DOHH2 (cell line): ENCODE results near the gene DISC1.
"Not testable (repeated sequence)": the region's sequence is repeated elsewhere in the genome, so short reads cannot be mapped to it uniquely, and the experiment has no call there.

ENCODE experiments used
- H3F3A ChIP-seq: fragments of 200-600 bp; sonication (generic), shearing (Covaris generic); 2 replicates; pipeline ENCODE4 v1.6.0; 2016; ENCODE audit warnings: antibody characterized with exemption, mild to moderate bottlenecking; ENCODE audit not compliant: control insufficient read depth, insufficient read depth
- H3K27ac ChIP-seq: fragments of 200-600 bp; sonication (generic); 2 replicates; pipeline ENCODE4 v1.5.1; 2014; ENCODE audit warnings: low read depth, mild to moderate bottlenecking, low read length, moderate library complexity
- H3K27me3 ChIP-seq: fragments of 200-600 bp; sonication (generic); 2 replicates; pipeline ENCODE4 v1.6.1; 2014; ENCODE audit warnings: mild to moderate bottlenecking, low read length, mixed read lengths; ENCODE audit not compliant: control insufficient read depth
- H3K36me3 ChIP-seq: fragments of 200-600 bp; sonication (generic); 2 replicates; pipeline ENCODE4 v1.6.1; 2014; ENCODE audit warnings: mild to moderate bottlenecking, low read length, moderate library complexity, mixed read lengths; ENCODE audit not compliant: control insufficient read depth
- H3K4me1 ChIP-seq: fragments of 200-600 bp; sonication (generic); 2 replicates; pipeline ENCODE4 v1.6.1; 2014; ENCODE audit warnings: mild to moderate bottlenecking, low read length, mixed read lengths; ENCODE audit not compliant: control insufficient read depth
- H3K4me2 ChIP-seq: fragments of 200-600 bp; sonication (generic); 2 replicates; pipeline ENCODE4 v1.6.0; 2014; ENCODE audit warnings: mild to moderate bottlenecking, low read length, moderate library complexity
- H3K4me3 ChIP-seq: fragments of 200-600 bp; sonication (generic); 2 replicates; pipeline ENCODE4 v1.5.1; 2014; ENCODE audit warnings: mild to moderate bottlenecking, low read length, mixed read lengths
- H3K79me2 ChIP-seq: fragments of 200-600 bp; sonication (generic); 2 replicates; pipeline ENCODE4 v1.6.1; 2014; ENCODE audit warnings: mild to moderate bottlenecking, low read length, mixed read lengths; ENCODE audit not compliant: control insufficient read depth
- H3K9me2 ChIP-seq: fragments of 200-600 bp; sonication (generic); replicated peaks from 2 replicates; pipeline ENCODE4 v1.6.1; 2014; ENCODE audit warnings: mild to moderate bottlenecking, low read length, mixed read lengths; ENCODE audit not compliant: control insufficient read depth
- H3K9me3 ChIP-seq: fragments of 200-600 bp; sonication (generic); 2 replicates; pipeline ENCODE4 v1.6.1; 2014; ENCODE audit warnings: antibody characterized with exemption, low read length, mixed read lengths; ENCODE audit not compliant: control insufficient read depth, insufficient read depth
- H4K20me1 ChIP-seq: fragments of 200-600 bp; sonication (generic); 2 replicates; pipeline ENCODE4 v1.6.0; 2014; ENCODE audit warnings: low read depth, mild to moderate bottlenecking, antibody characterized with exemption, low read length, moderate library complexity; ENCODE audit not compliant: control insufficient read depth, insufficient read depth
- CTCF ChIP-seq: fragments of 200-600 bp; sonication (generic); IDR thresholded peaks from one replicate; pipeline ENCODE4 v1.5.1; 2014; ENCODE audit warnings: antibody characterized with exemption, mild to moderate bottlenecking, low read depth, low read length; ENCODE audit not compliant: poor library complexity, severe bottlenecking
- EZH2phosphoT487 ChIP-seq: fragments of 200-600 bp; sonication (generic); IDR thresholded peaks from 2 replicates; pipeline ENCODE4 v1.6.1; 2017; ENCODE audit warnings: borderline replicate concordance, mild to moderate bottlenecking, antibody characterized with exemption, low read length, moderate library complexity, mixed read lengths

The DISC1 gene

GRCh38 chr1:231668826-231669225 is 42.2 kb downstream of the DISC1 start:
- Histone ChIP-seq H3K9me2 (no peaks in the 10 kb centered on the region), H3K79me2 (no peaks in the 10 kb centered on the region)
- TF ChIP-seq CTCF (no peak), EZH2phosphoT487 (no peak)

GRCh38 chr1:231669864-231670621 is 43.5 kb downstream of the DISC1 start:
- H3K4me2 ChIP-seq, H3K9me3 ChIP-seq, H3K27ac ChIP-seq, H3K36me3 ChIP-seq, H3K79me2 ChIP-seq, H3F3A ChIP-seq, H4K20me1 ChIP-seq, H3K9me2 ChIP-seq, H3K4me3 ChIP-seq, H3K27me3 ChIP-seq, H3K4me1 ChIP-seq: not testable (repeated sequence)

More at GRCh38 chr1:231668826-231669225, 42.2 kb downstream of the DISC1 start:
- H3K4me1 ChIP-seq: no peaks in the 10 kb centered on the region
- no peaks in the 10 kb centered on the region for H3K27me3 ChIP-seq
- no peaks in the 10 kb centered on the region for H4K20me1 ChIP-seq
- H3F3A ChIP-seq: no peaks in the 10 kb centered on the region
- H3K36me3 ChIP-seq: no peaks in the 10 kb centered on the region
- H3K4me3 ChIP-seq: no peak overlapping the region
- no peak overlapping the region for H3K4me2 ChIP-seq
- no peaks in the 10 kb centered on the region for H3K9me3 ChIP-seq
- no peak overlapping the region for H3K27ac ChIP-seq

GRCh38 chr1:231670755-231671154 is 44.2 kb downstream of the DISC1 start:
- no peak overlapping the region for H3K27ac ChIP-seq
- H3K9me2 ChIP-seq: no peaks in the 10 kb centered on the region
- no peaks in the 10 kb centered on the region for H3F3A ChIP-seq
- no peak for TF ChIP-seq EZH2phosphoT487
- no peak for TF ChIP-seq CTCF
- H3K27me3 ChIP-seq: no peaks in the 10 kb centered on the region
- no peaks in the 10 kb centered on the region for H4K20me1 ChIP-seq
- H3K36me3 ChIP-seq: no peaks in the 10 kb centered on the region
- H3K9me3 ChIP-seq: no peaks in the 10 kb centered on the region
- no peak overlapping the region for H3K4me3 ChIP-seq
- H3K79me2 ChIP-seq: no peaks in the 10 kb centered on the region
- no peak overlapping the region for H3K4me2 ChIP-seq
- no peaks in the 10 kb centered on the region for H3K4me1 ChIP-seq

- no peak overlapping the region for H3K4me3 ChIP-seq
- TF ChIP-seq CTCF (no peak), EZH2phosphoT487 (no peak)
- H3K4me1 ChIP-seq: no peaks in the 10 kb centered on the region
- H4K20me1 ChIP-seq: no peaks in the 10 kb centered on the region
- H3K9me3 ChIP-seq: no peaks in the 10 kb centered on the region
- no peaks in the 10 kb centered on the region for H3K27me3 ChIP-seq
- H3F3A ChIP-seq: no peaks in the 10 kb centered on the region
- no peaks in the 10 kb centered on the region for H3K36me3 ChIP-seq
- H3K9me2 ChIP-seq: no peaks in the 10 kb centered on the region
- H3K4me2 ChIP-seq: no peak overlapping the region
- no peak overlapping the region for H3K27ac ChIP-seq
- no peaks in the 10 kb centered on the region for H3K79me2 ChIP-seq
Measured at GRCh38 chr1:231674575-231674974, 48.0 kb downstream of the DISC1 start.
